GM23338 (cell line): Measurements from ENCODE around the gene SH3RF3. TPM values are rescaled to one million over a fixed set of nuclear protein-coding genes. Genes with fewer than 3 reads are reported as not detected.

Experiments
- ATAC-seq: fragments of 200-7000 bp; cut with Tn5 transposase; 3 replicates; pipeline ENCODE4 v1.9.1; 2020
- DNase-seq: peaks from one replicate; pipeline ENCODE4 v3.0.0-alpha.2; 2015; ENCODE audit warnings: low spot score
- H2AFZ ChIP-seq: fragments of 200-600 bp; sonication (generic); 2 replicates; pipeline ENCODE4 v1.8.0; 2016; ENCODE audit warnings: antibody characterized with exemption, mild to moderate bottlenecking, moderate library complexity
- H3F3A ChIP-seq: fragments of 200-600 bp; sonication (generic); replicated peaks from 2 replicates; pipeline ENCODE4 v1.8.0; 2017; ENCODE audit warnings: antibody characterized with exemption, mixed run types, low read depth
- H3K27ac ChIP-seq: fragments of 200-600 bp; sonication (generic); 2 replicates; pipeline ENCODE4 v1.6.1; 2016; ENCODE audit warnings: low read depth
- H3K27me3 ChIP-seq: fragments of 200-600 bp; sonication (generic); 2 replicates; pipeline ENCODE4 v1.8.0; 2016; ENCODE audit warnings: mild to moderate bottlenecking, mixed run types, moderate library complexity; ENCODE audit not compliant: insufficient read depth
- H3K36me3 ChIP-seq: fragments of 200-600 bp; sonication (generic); 2 replicates; pipeline ENCODE4 v1.8.0; 2016; ENCODE audit warnings: mild to moderate bottlenecking; ENCODE audit not compliant: insufficient read depth
- H3K4me1 ChIP-seq: fragments of 200-600 bp; sonication (generic); 2 replicates; pipeline ENCODE4 v1.8.0; 2016; ENCODE audit warnings: mild to moderate bottlenecking, moderate library complexity; ENCODE audit not compliant: insufficient read depth
- H3K4me2 ChIP-seq: fragments of 200-600 bp; sonication (generic); 2 replicates; pipeline ENCODE4 v1.7.1; 2017; ENCODE audit warnings: mixed run types
- H3K4me3 ChIP-seq: fragments of 200-600 bp; sonication (generic); 2 replicates; pipeline ENCODE4 v1.6.1; 2016; ENCODE audit warnings: mixed run types
- H3K79me2 ChIP-seq: fragments of 200-600 bp; sonication (generic); replicated peaks from 2 replicates; pipeline ENCODE4 v1.8.0; 2017; ENCODE audit warnings: mild to moderate bottlenecking; ENCODE audit not compliant: insufficient read depth
- H3K9me2 ChIP-seq: fragments of 200-600 bp; sonication (generic); 2 replicates; pipeline ENCODE4 v1.8.0; 2017; ENCODE audit not compliant: insufficient read depth
- H4K20me1 ChIP-seq: fragments of 200-600 bp; sonication (generic); replicated peaks from 2 replicates; pipeline ENCODE4 v1.8.0; 2017; ENCODE audit warnings: mild to moderate bottlenecking; ENCODE audit not compliant: insufficient read depth
- H3K27ac Mint-ChIP-seq: 2 replicates; pipeline ENCODE4 v1.8.0; 2020; ENCODE audit warnings: inconsistent platforms, mild to moderate bottlenecking, moderate library complexity, mixed read lengths
- H3K27me3 Mint-ChIP-seq: 3 replicates; pipeline ENCODE4 v1.8.0; 2022; ENCODE audit warnings: low read depth, mild to moderate bottlenecking, moderate library complexity, mixed read lengths, inconsistent platforms; ENCODE audit not compliant: insufficient read depth, poor library complexity
- H3K36me3 Mint-ChIP-seq: 3 replicates; pipeline ENCODE4 v1.8.0; 2021; ENCODE audit warnings: low read depth, mild to moderate bottlenecking, inconsistent platforms, moderate library complexity, mixed read lengths
- H3K4me1 Mint-ChIP-seq: 3 replicates; pipeline ENCODE4 v1.8.0; 2020; ENCODE audit warnings: mild to moderate bottlenecking, inconsistent platforms, mixed read lengths
- H3K4me3 Mint-ChIP-seq: 3 replicates; pipeline ENCODE4 v1.8.0; 2021; ENCODE audit warnings: moderate library complexity, mild to moderate bottlenecking, inconsistent platforms, mixed read lengths
- H3K9me3 Mint-ChIP-seq: 3 replicates; pipeline ENCODE4 v1.8.0; 2020; ENCODE audit warnings: moderate library complexity, mild to moderate bottlenecking, inconsistent platforms, mixed read lengths
- CREB1 ChIP-seq: fragments of 250-450 bp; sonication (Bioruptor Pico); IDR thresholded peaks from 2 replicates; pipeline ENCODE4 v1.5.0; 2020; ENCODE audit warnings: low read depth, mild to moderate bottlenecking, moderate library complexity
- EZH2 ChIP-seq: fragments of 200-600 bp; sonication (generic); IDR thresholded peaks from one replicate; pipeline ENCODE4 v1.8.0; 2017; ENCODE audit warnings: antibody characterized with exemption, mild to moderate bottlenecking, low read depth; ENCODE audit not compliant: unreplicated experiment
- EZH2phosphoT487 ChIP-seq: fragments of 200-600 bp; sonication (generic); IDR thresholded peaks from one replicate; pipeline ENCODE4 v1.8.1; 2018; ENCODE audit warnings: antibody characterized with exemption; ENCODE audit not compliant: unreplicated experiment
- JUNB ChIP-seq: IDR thresholded peaks from one replicate; pipeline ENCODE4 v1.6.1; 2016; ENCODE audit warnings: antibody characterized with exemption; ENCODE audit not compliant: unreplicated experiment
- NANOG ChIP-seq: IDR thresholded peaks from 2 replicates; pipeline ENCODE4 v1.6.1; 2016; ENCODE audit warnings: antibody characterized with exemption, borderline replicate concordance
- POLR2AphosphoS5 ChIP-seq: IDR thresholded peaks from 2 replicates; pipeline ENCODE4 v1.6.1; 2016; ENCODE audit warnings: antibody characterized with exemption, low read depth
- REST ChIP-seq: IDR thresholded peaks from one replicate; pipeline ENCODE4 v1.6.1; 2018; ENCODE audit warnings: antibody characterized with exemption; ENCODE audit not compliant: unreplicated experiment
- STAT1 ChIP-seq: IDR thresholded peaks from one replicate; pipeline ENCODE4 v1.6.1; 2016; ENCODE audit warnings: antibody characterized with exemption; ENCODE audit not compliant: unreplicated experiment
- ZNF114 ChIP-seq: fragments of 250-450 bp; sonication (Bioruptor Pico); IDR thresholded peaks from 2 replicates; pipeline ENCODE4 v1.5.0; 2020; ENCODE audit warnings: mild to moderate bottlenecking, moderate library complexity
- ZNF331 ChIP-seq: fragments of 250-450 bp; sonication (Bioruptor Pico); IDR thresholded peaks from 2 replicates; pipeline ENCODE4 v1.5.0; 2020; ENCODE audit warnings: low read depth, mild to moderate bottlenecking, moderate library complexity
- ZNF462 ChIP-seq: fragments of 250-450 bp; sonication (Bioruptor Pico); IDR thresholded peaks from 2 replicates; pipeline ENCODE4 v1.5.0; 2020; ENCODE audit warnings: mild to moderate bottlenecking, moderate library complexity
- polyA plus RNA-seq: library from polyadenylated mRNA; unstranded; fragments of >200 nt; fragmentation: Nextera tagmentation; extraction: Ambion mirVana; gene quantifications from 2 replicates; pipeline ENCODE4 v1.2.1, GENCODE V29; 2016
- total RNA-seq: library from RNA; depleted of rRNA; stranded (reverse); fragments of >200 nt; shearing (Covaris generic); gene quantifications from 2 replicates; pipeline ENCODE4 v1.2.3, GENCODE V29; 2014
- TF ChIP-seq, protein P1 (sequence below): IDR thresholded peaks from 2 replicates; pipeline ENCODE4 v1.6.1; 2016; ENCODE audit warnings: antibody characterized with exemption
- TF ChIP-seq, protein P2 (sequence below), 2 experiments: fragments of 200-600 bp in 1 of 2; sonication (generic) in 1 of 2; conservative IDR thresholded peaks; 2 replicates each; pipeline versions ENCODE4 v1.5.1 to v1.6.1; 2016 to 2017; ENCODE audit warnings: antibody characterized with exemption in 2 of 2, low read depth in 2 of 2, mild to moderate bottlenecking in 2 of 2, moderate library complexity in 1 of 2

SH3RF3 gene
- total and polyA plus RNA-seq, 2 experiments from 2014 or later: 0.11 to 0.63 TPM

GRCh38 chr2:109212836-109213563 lies 84.0 kb downstream of the SH3RF3 start:
- Mint-ChIP-seq H3K9me3 (no peaks in the 10 kb centered on the region; the same call in 2 of the 3 replicates), H3K4me1 (peaks cover 14% of the 10 kb centered on the region), H3K4me3 (no peak overlapping the region), H3K27me3 (peaks cover 22% of the 10 kb centered on the region), H3K36me3 (no peaks in the 10 kb centered on the region), H3K27ac (no peak overlapping the region; the same call in 1 of the 2 replicates)
- Histone ChIP-seq H4K20me1 (no peaks in the 10 kb centered on the region), H3K4me2 (no peak overlapping the region), H3K27me3 (no peaks in the 10 kb centered on the region), H3K27ac (no peak overlapping the region), H3K36me3 (no peaks in the 10 kb centered on the region), H3F3A (no peaks in the 10 kb centered on the region), H3K9me2 (no peaks in the 10 kb centered on the region), H3K79me2 (no peaks in the 10 kb centered on the region), H3K4me1 (no peaks in the 10 kb centered on the region), H2AFZ (no peak overlapping the region), H3K4me3 (no peak overlapping the region)
- DNase-seq (no peak), ATAC-seq (no peak)
- TF ChIP-seq EZH2 (no peak), EZH2phosphoT487 (no peak), JUNB (no peak), STAT1 (no peak), ZNF331 (CRISPR knock-in tag) (no peak), CREB1 (CRISPR knock-in tag) (no peak), NANOG (no peak), REST (no peak), ZNF114 (CRISPR knock-in tag) (no peak), ZNF462 (CRISPR knock-in tag) (no peak), POLR2AphosphoS5 (no peak)
- TF ChIP-seq, protein P1, sequence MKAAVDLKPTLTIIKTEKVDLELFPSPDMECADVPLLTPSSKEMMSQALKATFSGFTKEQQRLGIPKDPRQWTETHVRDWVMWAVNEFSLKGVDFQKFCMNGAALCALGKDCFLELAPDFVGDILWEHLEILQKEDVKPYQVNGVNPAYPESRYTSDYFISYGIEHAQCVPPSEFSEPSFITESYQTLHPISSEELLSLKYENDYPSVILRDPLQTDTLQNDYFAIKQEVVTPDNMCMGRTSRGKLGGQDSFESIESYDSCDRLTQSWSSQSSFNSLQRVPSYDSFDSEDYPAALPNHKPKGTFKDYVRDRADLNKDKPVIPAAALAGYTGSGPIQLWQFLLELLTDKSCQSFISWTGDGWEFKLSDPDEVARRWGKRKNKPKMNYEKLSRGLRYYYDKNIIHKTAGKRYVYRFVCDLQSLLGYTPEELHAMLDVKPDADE: no peak
- TF ChIP-seq, protein P2, sequence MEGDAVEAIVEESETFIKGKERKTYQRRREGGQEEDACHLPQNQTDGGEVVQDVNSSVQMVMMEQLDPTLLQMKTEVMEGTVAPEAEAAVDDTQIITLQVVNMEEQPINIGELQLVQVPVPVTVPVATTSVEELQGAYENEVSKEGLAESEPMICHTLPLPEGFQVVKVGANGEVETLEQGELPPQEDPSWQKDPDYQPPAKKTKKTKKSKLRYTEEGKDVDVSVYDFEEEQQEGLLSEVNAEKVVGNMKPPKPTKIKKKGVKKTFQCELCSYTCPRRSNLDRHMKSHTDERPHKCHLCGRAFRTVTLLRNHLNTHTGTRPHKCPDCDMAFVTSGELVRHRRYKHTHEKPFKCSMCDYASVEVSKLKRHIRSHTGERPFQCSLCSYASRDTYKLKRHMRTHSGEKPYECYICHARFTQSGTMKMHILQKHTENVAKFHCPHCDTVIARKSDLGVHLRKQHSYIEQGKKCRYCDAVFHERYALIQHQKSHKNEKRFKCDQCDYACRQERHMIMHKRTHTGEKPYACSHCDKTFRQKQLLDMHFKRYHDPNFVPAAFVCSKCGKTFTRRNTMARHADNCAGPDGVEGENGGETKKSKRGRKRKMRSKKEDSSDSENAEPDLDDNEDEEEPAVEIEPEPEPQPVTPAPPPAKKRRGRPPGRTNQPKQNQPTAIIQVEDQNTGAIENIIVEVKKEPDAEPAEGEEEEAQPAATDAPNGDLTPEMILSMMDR (conservative IDR thresholded peaks at IDR 0.05; ENCODE audit: low read depth in 2 of 2): no peak
